Measurements from ENCODE around the gene TSPAN9.

The TSPAN9 gene

DNA sequence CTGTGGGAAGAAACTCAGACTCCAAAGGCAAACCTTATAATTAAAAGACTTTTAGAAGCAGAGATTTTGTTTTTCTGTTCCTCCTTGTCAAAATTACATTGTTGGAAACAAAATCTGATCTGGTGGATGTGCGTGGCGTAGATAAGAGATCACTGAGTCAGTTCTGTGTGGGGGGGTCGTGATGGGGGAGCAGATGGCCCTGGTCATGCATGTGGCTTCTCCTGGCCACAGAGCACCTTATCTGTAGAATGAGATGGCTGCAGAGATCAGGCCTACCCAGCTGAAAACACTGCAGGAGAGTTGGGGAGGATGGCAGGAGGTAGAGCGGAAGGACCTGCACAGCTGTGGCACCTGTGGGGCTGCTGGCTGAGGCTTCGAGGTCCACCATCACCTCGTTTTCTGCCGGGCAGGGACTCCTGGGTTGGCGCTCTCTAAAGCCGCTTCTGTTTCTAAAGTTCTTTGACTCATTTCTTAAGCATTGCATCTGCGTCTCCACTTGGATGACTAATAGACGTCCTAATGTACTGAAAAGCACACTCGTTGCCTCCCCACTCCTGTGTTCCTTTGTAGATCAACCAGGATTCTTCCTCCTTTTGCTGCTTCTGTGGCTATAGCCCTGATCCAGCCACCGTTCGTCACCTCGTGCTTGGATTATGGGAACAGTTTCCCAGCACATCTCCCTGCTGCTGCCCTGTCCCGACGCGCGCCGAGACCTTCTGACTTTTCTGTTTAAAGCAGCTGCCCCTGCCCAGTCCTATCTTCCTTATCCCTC is 93.4 kb downstream of the TSPAN9 start:
- no peak for DNase-seq

GRCh38 chr12:3171195-3171591 is 94.0 kb downstream of the TSPAN9 start:
- no peak for DNase-seq

- DNase-seq, result no peak
These were observed 95.2 kb downstream of the TSPAN9 start for GRCh38 chr12:3172124-3173007.

DNA sequence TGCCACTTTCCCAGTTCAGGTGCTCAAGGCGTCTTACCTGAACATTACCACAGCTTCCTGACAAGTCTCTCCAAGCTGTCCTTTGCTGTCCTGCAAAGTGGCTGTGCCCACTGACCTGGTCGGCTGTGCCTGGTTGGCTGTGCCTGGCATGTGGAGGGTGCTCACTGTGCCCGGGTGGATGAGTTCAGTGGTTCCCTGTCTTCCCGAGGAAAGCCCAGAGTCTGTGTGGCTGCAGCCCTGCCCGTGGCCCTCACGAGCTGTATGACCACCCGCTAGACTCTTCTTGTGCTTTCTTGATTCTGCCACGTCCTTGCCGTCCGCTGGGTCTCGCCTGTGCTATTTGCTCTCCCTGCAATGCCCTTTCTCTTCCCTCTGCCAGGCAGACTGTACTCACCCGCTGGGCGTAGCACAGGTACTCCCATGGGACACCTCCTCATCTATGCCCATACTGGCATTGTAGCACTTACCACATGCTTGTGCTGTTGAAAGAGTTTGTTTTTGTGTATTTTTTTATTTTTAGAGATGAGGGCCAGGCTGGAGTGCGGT is 95.9 kb downstream of the TSPAN9 start:
- DNase-seq, result no peak

GRCh38 chr12:3173912-3174311 is 96.7 kb downstream of the TSPAN9 start:
- DNase-seq, result no peak

DNA sequence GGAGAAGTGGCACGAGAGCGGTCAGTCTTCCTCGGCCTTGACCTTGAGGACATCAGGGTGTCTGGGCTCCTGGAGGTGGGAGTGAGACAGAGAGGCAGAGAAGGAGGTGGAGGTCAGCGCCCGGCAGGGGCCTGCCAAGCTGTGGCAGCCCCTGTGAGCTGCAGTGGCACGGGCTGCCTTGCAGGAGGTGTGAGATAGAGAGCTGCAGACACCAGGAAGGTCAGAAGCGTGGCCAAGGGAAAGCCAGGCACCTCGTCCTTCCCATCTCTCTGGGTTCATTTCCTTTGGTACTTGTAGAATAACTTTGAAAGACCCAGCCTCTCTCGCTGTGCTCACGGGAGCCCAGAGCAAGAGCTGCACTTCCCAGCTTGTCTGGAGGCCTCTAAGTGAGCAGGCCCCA is 98.1 kb downstream of the TSPAN9 start:
- no peak for DNase-seq

DNA sequence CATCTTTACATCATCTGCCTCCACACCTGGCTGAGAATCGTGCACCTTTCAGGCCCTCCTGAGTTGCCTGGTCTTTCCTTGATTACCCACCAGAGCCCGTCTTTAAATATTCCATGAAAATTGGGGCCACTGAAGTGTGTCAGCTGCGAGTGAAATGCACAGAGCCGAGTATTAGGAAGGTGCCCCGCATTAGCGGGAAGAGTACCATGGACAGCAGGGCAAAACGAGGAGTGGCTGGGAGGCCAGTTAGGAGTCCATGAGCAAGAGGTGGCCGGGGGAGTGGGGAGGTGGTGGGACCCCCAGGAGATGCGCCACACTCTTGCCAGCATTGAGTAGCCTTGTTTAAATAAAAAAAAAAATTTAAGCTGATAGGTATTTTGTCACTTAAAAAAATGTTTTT is 99.6 kb downstream of the TSPAN9 start:
- DNase-seq, result no peak

GRCh38 chr12:3177778-3178425 is 100.7 kb downstream of the TSPAN9 start:
- DNase-seq, result no peak

DNA sequence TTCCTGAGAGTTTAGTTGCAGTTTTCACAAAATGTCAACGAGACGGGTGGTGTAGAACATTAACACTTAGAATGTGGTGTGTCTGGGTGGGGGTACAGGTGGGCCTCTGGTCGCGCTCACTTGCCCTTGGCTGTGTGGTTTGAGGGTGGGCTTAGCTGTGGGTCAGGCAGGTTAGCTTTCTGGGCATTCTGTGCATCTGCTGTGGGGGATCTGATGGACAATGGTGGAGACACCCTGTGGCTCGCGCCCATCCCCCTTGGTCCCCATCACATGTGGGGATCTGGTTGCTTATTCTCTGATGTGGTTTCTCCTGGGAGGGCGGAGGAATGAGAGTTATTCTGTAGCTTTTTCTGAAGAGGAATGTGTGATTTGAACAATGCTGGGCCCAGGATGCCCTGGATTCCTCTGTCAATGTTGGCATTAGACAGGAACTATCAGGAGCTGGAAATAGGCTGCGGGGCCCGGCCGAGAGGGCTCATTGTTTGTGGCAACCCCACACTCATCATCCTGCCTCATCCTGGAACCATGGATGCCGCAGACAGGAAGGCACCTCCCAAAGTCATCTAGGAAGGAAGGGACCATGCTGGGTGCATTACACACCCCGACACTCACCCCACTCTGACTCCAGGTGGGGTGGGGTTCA is 101.6 kb downstream of the TSPAN9 start:
- DNase-seq, result no peak

DNA sequence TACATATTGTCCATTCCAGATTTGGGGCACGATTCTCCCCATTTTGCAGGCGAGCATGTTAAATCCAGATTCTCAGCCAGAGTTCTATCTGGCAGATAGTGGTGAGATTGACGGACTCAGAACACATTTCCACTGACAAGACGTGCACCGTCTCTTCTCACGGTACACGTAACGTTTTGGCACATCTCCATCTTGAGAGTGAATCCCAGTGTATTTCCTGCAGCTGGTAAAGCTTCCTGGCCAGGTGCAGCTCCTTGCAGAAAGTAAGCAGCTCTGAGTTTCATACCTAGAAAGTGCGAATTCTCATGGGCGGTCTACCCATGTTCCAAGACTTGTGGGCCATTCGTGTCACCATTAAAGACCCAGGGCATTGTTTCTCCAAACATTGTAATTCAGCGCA is 102.6 kb downstream of the TSPAN9 start:
- no peak for DNase-seq

- no peak for DNase-seq
These were observed 105.2 kb downstream of the TSPAN9 start for GRCh38 chr12:3182426-3182825.

DNA sequence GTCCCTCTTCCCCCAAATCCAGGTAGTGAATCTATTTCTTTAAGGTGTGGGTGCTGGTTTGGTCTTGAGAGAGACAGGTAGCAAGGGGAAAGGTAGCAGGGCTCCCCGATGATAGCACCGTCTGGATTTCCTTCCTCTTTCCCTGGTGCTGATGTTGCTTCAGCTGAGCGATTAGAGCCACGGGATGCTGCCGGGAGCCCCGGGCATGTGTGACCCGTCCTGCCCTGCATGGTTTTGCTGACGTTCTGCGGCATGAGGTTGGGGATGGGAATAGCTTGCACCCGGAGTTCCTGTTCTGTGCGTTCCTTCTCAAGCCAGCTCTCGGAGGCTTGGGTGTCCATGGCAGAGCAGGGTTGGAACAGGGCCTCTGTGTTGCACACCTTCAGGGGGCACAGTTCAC is 107.3 kb downstream of the TSPAN9 start:
- no peak for DNase-seq

DNA sequence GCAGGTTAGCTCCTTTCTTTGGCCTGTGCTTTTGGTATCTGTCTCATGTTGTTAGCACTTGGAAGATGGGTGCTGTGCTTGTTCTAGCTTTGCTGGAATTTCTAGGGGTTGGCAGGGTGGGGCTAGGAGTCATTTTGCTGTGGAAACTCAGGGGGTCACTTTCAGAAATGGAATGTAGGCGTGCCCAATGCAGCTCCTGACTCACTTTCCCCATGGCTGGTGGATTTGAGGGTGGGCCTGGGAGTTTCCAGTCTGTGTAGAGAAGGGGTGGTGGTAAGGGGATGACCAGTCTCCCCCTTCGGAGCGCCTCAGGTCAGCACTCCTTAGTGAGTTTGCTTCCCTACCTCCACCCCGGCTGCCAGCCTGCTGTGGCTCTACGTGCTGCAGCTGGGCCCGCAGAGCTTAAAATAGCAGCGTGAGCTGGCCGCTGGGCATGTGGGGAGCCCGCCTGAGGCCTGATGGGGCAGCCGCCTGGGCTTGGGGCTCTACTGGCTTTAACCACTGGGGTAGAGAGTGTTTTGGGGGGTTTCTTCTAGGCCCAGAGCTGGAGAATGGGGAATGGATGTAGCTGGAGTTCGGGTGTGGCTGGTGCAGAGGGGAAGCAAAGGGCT is 108.2 kb downstream of the TSPAN9 start:
- no peak for DNase-seq

- no peak for DNase-seq
These were observed 109.5 kb downstream of the TSPAN9 start for GRCh38 chr12:3186546-3187215.

DNA sequence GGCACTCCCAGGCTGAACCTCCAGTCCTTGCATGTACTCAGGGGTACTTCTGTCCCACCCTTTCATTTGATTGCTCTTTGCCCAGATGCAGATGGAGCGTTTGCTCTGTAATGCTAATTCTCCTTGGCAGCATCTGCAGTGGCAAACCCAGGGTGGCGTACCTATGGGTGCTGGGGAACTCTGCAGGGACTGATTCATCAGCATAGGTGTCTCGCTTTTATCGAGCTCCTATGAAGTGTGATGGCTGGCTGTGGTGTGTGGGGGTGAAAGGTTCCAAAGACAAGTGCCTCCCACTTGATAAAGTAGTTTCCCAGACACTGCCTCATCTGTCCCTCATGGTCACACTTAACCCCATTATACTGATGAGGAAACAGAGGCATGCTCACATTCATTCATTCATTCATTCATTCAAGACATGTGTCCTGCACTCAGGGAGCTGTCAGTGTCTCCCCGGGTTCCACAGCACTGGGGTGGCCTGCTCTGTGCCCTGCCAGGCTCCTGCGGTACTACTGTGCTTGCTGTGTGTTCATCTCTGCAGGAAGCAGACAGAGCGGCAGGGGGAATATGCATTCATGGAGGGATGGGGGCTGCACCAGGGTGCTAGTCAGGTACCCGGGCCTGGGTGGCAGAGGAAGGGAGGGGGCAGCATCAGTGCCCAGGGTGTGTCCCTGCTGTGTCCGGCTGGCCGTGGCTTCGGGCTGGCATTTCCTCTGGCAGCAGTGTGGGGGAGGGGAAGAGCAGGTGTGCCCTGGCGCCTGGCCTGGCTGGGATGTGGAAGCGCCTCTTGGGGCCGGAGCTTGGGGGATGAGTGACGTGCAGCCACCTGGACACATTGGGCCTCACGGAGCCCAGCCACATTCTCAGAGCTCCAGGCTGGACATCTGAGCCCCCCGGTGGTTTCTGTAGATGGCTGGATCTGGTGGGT is 110.9 kb downstream of the TSPAN9 start:
- DNase-seq, result no peak

DNA sequence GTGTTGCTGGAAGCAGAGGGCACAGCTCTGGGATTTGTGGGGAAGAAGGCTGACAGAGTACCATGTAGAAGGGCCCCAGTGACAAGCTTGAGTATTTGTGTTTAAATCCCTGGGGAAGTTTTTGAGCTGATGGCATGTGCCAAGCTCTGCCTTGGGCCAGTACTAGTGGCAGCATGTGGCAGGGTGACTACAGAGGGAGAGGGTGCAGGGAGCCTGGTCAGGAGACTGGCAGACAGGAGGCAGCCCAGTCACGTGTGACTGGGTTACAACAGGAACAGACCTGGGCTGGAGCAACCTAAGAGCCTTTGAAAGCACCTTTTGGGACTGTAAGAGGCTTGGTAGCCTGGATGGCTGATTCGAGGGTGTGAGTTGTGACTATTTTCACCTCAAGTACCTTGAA is 112.1 kb downstream of the TSPAN9 start:
- DNase-seq, result no peak

GRCh38 chr12:3190101-3190500 is 112.9 kb downstream of the TSPAN9 start:
- DNase-seq, result no peak

DNA sequence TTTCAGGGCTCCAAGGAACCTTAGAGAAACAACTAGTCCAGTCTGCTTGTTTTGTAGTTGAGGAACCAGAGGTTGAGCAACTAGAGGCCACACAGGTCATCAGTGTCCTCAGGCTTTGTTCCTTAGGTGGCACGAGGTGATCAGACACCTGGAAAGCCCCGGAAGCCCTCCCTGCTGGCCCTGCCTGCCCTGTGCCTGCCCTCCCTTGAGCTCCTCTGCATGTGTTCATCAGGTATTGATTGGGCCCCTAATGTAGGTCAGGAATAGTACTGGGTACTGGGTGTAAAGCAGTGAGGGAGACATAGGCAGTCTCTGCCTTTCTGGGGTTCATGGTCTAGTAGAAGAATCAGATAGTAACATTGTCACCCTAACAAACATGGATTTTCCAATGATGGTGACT is 114.3 kb downstream of the TSPAN9 start:
- no peak for DNase-seq

- no peak for DNase-seq
These were observed 115.0 kb downstream of the TSPAN9 start for GRCh38 chr12:3192221-3192620.

DNA sequence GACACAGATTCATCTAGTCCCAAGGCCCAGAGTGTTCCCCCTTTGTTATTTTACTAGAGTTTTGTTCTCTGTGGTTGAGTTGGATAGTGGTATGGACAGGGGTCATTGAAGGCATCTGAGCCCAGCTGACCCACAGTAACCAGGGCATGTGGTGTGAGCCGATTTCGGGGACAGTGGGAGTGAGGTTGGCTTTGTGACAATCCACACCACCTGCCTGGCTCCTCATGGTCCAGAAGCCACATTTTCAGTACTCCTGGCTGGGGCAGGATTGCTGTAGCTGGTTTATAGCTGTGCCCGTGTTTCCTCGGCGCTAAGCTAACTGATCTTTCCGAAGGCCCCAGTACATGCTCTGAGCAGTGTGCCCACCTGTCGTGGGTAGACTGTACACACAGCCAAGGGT is 116.0 kb downstream of the TSPAN9 start:
- DNase-seq, result no peak

DNA sequence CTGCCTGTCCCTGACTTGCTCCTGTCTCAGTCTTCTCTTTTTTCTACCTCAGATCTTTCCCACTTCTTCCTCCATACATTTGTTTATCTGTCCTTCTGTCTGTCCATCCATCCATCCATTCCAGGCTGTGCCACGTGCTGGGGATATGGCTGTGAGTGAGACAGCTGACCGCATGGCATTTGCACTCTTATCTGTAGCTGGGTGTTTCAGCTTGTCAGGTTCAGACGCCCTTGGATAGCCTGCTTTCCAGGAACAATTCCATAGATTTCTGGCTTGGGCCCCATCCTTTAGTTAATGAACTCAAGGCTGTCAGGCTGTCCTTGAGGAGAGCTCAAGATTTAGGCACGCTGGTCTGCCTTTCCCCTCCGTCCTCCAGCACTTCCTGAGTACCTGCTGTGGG is 116.6 kb downstream of the TSPAN9 start:
- no peak for DNase-seq
